H1 (cell line): ENCODE data around the gene MEF2C. TPM values are rescaled to one million over a fixed set of nuclear protein-coding genes. Genes with fewer than 3 reads are reported as not detected.

Experiments
- CTCF ChIA-PET: fragments of 300-600 bp; sonication (Branson Sonifier 250); formaldehyde crosslinking; loops from one replicate; lab custom pipeline; 2021; ENCODE audit not compliant: partially characterized antibody; lab: Charles Lee
- POLR2A ChIA-PET: fragments of 300-600 bp; sonication (Branson Sonifier 250); formaldehyde crosslinking; loops from one replicate; lab custom pipeline; 2021; ENCODE audit warnings: inconsistent platforms; ENCODE audit not compliant: partially characterized antibody; lab: Charles Lee
- DNase-seq, 2 experiments: peaks; one replicate each; pipeline versions ENCODE4 v3.0.0 to v3.0.0-alpha.2; 2010 to 2022; ENCODE audit warnings: low spot score in 2 of 2, low read depth in 1 of 2, mixed read lengths in 1 of 2
- FAIRE-seq: peaks from 2 replicates; lab custom pipeline; 2011; peaks lifted over from hg19 to GRCh38; lab: Jason Lieb, UNC
- H2AFZ ChIP-seq: 2 replicates; pipeline ENCODE4 v1.8.1; 2012; ENCODE audit warnings: low read length, inconsistent platforms
- H2AK5ac ChIP-seq: 2 replicates; pipeline ENCODE4 v1.6.1; 2013; ENCODE audit warnings: low read depth, low read length
- H2BK120ac ChIP-seq: replicated peaks from 2 replicates; pipeline ENCODE3; 2013; ENCODE audit warnings: low read depth, low read length, inconsistent platforms
- H2BK12ac ChIP-seq: 2 replicates; pipeline ENCODE4 v1.6.1; 2013; ENCODE audit warnings: low read depth, low read length
- H2BK15ac ChIP-seq: 2 replicates; pipeline ENCODE4 v1.6.1; 2013; ENCODE audit warnings: low read length
- H2BK20ac ChIP-seq: 2 replicates; pipeline ENCODE4 v1.6.1; 2013; ENCODE audit warnings: low read length
- H2BK5ac ChIP-seq: 2 replicates; pipeline ENCODE4 v1.6.1; 2013; ENCODE audit warnings: low read depth, low read length
- H3K14ac ChIP-seq: 2 replicates; pipeline ENCODE4 v1.6.1; 2013; ENCODE audit warnings: inconsistent platforms; ENCODE audit not compliant: insufficient read length
- H3K18ac ChIP-seq: 2 replicates; pipeline ENCODE4 v1.6.1; 2013; ENCODE audit warnings: low read length; ENCODE audit errors: extremely low read depth
- H3K23ac ChIP-seq: 2 replicates; pipeline ENCODE4 v1.6.1; 2013; ENCODE audit warnings: inconsistent platforms; ENCODE audit not compliant: insufficient read length
- H3K23me2 ChIP-seq: 2 replicates; pipeline ENCODE4 v1.6.1; 2013; ENCODE audit warnings: low read depth, low read length
- H3K27ac ChIP-seq: 2 replicates; pipeline ENCODE4 v1.6.1; 2011; ENCODE audit warnings: low read depth, low read length, inconsistent platforms
- H3K27me3 ChIP-seq, 4 experiments: replicated peaks in 1 of 4; 1 replicate in 1 of 4; 2 replicates in 3 of 4; pipeline versions ENCODE4 v1.6.1 to v1.8.1; 2011 to 2013; ENCODE audit warnings: low read length in 3 of 4, mild to moderate bottlenecking in 3 of 4, inconsistent platforms in 2 of 4, mixed read lengths in 2 of 4, moderate library complexity in 1 of 4; ENCODE audit not compliant: control insufficient read depth in 3 of 4, insufficient read depth in 3 of 4; ENCODE audit errors: extremely low read depth in 1 of 4
- H3K36me3 ChIP-seq, 4 experiments: 2 replicates each; pipeline versions ENCODE4 v1.6.1 to v1.8.1; 2011 to 2013; ENCODE audit warnings: mild to moderate bottlenecking in 4 of 4, low read length in 3 of 4, moderate library complexity in 2 of 4, control low read depth in 1 of 4, inconsistent platforms in 1 of 4; ENCODE audit not compliant: insufficient read depth in 4 of 4, control insufficient read depth in 2 of 4
- H3K4ac ChIP-seq: replicated peaks from 2 replicates; pipeline ENCODE3; 2013; ENCODE audit warnings: low read length, low read depth, mixed read lengths, inconsistent platforms; ENCODE audit not compliant: insufficient read length
- H3K4me1 ChIP-seq, 4 experiments: replicated peaks in 1 of 4; 1 replicate in 1 of 4; 2 replicates in 3 of 4; pipeline versions ENCODE4 v1.6.1 to v1.8.1; 2011 to 2013; ENCODE audit warnings: low read length in 3 of 4, inconsistent platforms in 2 of 4, mixed read lengths in 1 of 4; ENCODE audit not compliant: insufficient read depth in 4 of 4, control insufficient read depth in 3 of 4
- H3K4me2 ChIP-seq, 2 experiments: 2 replicates each; pipeline versions ENCODE4 v1.6.1 to v1.8.1; 2011 to 2013; ENCODE audit warnings: low read depth in 2 of 2, low read length in 2 of 2, control low read depth in 1 of 2, inconsistent platforms in 1 of 2, mild to moderate bottlenecking in 1 of 2; ENCODE audit not compliant: insufficient read depth in 1 of 2
- H3K4me3 ChIP-seq, 4 experiments: fragments of 200-600, 300-600 bp in 1 of 4; sonication (generic), shearing (Covaris generic), sonication (Bioruptor Twin) in 1 of 4; 2 replicates each; pipeline versions ENCODE4 v1.5.1 to v1.8.1; 2011 to 2016; ENCODE audit warnings: low read length in 4 of 4, low read depth in 3 of 4, control low read depth in 2 of 4, inconsistent platforms in 2 of 4, mild to moderate bottlenecking in 2 of 4, mixed read lengths in 1 of 4, moderate library complexity in 1 of 4; ENCODE audit not compliant: insufficient read depth in 2 of 4; ENCODE audit errors: extremely low read depth in 1 of 4
- H3K56ac ChIP-seq: replicated peaks from 2 replicates; pipeline ENCODE3; 2013; ENCODE audit warnings: low read depth, mild to moderate bottlenecking, mixed read lengths, low read length, inconsistent platforms; ENCODE audit not compliant: insufficient read length
- H3K79me1 ChIP-seq: 2 replicates; pipeline ENCODE4 v1.6.1; 2013; ENCODE audit warnings: low read depth, low read length, control low read depth
- H3K79me2 ChIP-seq, 2 experiments: 2 replicates each; pipeline versions ENCODE4 v1.6.1 to v1.8.1; 2012 to 2013; ENCODE audit warnings: low read length in 2 of 2, mild to moderate bottlenecking in 2 of 2, inconsistent platforms in 1 of 2; ENCODE audit not compliant: insufficient read depth in 2 of 2, control insufficient read depth in 1 of 2
- H3K9ac ChIP-seq, 4 experiments: replicated peaks in 1 of 4; 1 replicate in 1 of 4; 2 replicates in 3 of 4; pipeline versions ENCODE4 v1.6.1 to v1.8.1; 2011 to 2013; ENCODE audit warnings: low read depth in 3 of 4, low read length in 3 of 4, control low read depth in 2 of 4, mild to moderate bottlenecking in 2 of 4, moderate library complexity in 2 of 4, inconsistent platforms in 1 of 4; ENCODE audit errors: extremely low read depth in 1 of 4
- H3K9me3 ChIP-seq, 2 experiments: 2 replicates each; pipeline versions ENCODE4 v1.6.1 to v1.8.1; 2012 to 2013; ENCODE audit warnings: mild to moderate bottlenecking in 2 of 2, moderate library complexity in 2 of 2, control low read depth in 1 of 2, inconsistent platforms in 1 of 2, low read depth in 1 of 2, low read length in 1 of 2, mixed read lengths in 1 of 2; ENCODE audit not compliant: insufficient read depth in 2 of 2
- H4K20me1 ChIP-seq, 2 experiments: replicated peaks in 1 of 2; 2 replicates each; pipeline versions ENCODE3 to v1.8.1; 2011 to 2013; ENCODE audit warnings: inconsistent platforms in 2 of 2, low read length in 2 of 2, mild to moderate bottlenecking in 1 of 2; ENCODE audit not compliant: insufficient read depth in 2 of 2, control insufficient read depth in 1 of 2
- H4K5ac ChIP-seq: 2 replicates; pipeline ENCODE4 v1.6.1; 2013; ENCODE audit warnings: low read length, low read depth, mixed read lengths, inconsistent platforms; ENCODE audit not compliant: insufficient read length
- H4K8ac ChIP-seq: 2 replicates; pipeline ENCODE4 v1.8.0; 2013; ENCODE audit warnings: mild to moderate bottlenecking, moderate library complexity, low read length, inconsistent platforms; ENCODE audit not compliant: insufficient read depth; ENCODE audit errors: extremely low read depth
- H4K91ac ChIP-seq: replicated peaks from 2 replicates; pipeline ENCODE3; 2013; ENCODE audit warnings: low read length, mixed read lengths, inconsistent platforms; ENCODE audit not compliant: insufficient read length
- BCL11A ChIP-seq, 2 experiments: IDR thresholded peaks; one replicate each; pipeline ENCODE4 v1.6.1; 2011; ENCODE audit warnings: low read depth in 2 of 2, low read length in 2 of 2, mild to moderate bottlenecking in 2 of 2
- CBX8 ChIP-seq: fragments of 300-800, 300-1000 bp; sonication (generic); IDR thresholded peaks from 2 replicates; pipeline ENCODE4 v1.7.1; 2016; ENCODE audit warnings: low read depth, low read length, borderline replicate concordance
- CHD1 ChIP-seq: IDR thresholded peaks from 2 replicates; pipeline ENCODE4 v1.6.1; 2012; ENCODE audit warnings: low read depth, low read length, improper control_type of control experiment
- EP300 ChIP-seq, 2 experiments: IDR thresholded peaks; 1 replicate in 1 of 2; 2 replicates in 1 of 2; pipeline ENCODE4 v1.6.1; 2011 to 2012; ENCODE audit warnings: low read depth in 2 of 2, low read length in 2 of 2, mild to moderate bottlenecking in 2 of 2, borderline replicate concordance in 1 of 2, inconsistent platforms in 1 of 2, moderate library complexity in 1 of 2
- NRF1 ChIP-seq: IDR thresholded peaks from 2 replicates; pipeline ENCODE4 v1.6.1; 2011; ENCODE audit warnings: mild to moderate bottlenecking, low read depth, low read length, improper control_type of control experiment
- RAD21 ChIP-seq, 2 experiments: IDR thresholded peaks in 1 of 2; conservative IDR thresholded peaks in 1 of 2; 2 replicates each; pipeline ENCODE4 v1.6.1; 2011; ENCODE audit warnings: low read depth in 2 of 2, low read length in 2 of 2, improper control_type of control experiment in 1 of 2, inconsistent platforms in 1 of 2, mild to moderate bottlenecking in 1 of 2, moderate library complexity in 1 of 2
- SIN3A ChIP-seq, 2 experiments: IDR thresholded peaks in 1 of 2; conservative IDR thresholded peaks in 1 of 2; 2 replicates each; pipeline ENCODE4 v1.6.1; 2011 to 2012; ENCODE audit warnings: low read length in 2 of 2, improper control_type of control experiment in 1 of 2, low read depth in 1 of 2, mild to moderate bottlenecking in 1 of 2
- TAF1 ChIP-seq: IDR thresholded peaks from 2 replicates; pipeline ENCODE4 v1.6.1; 2011; ENCODE audit warnings: mild to moderate bottlenecking, low read depth, low read length
- TCF12 ChIP-seq: IDR thresholded peaks from 2 replicates; pipeline ENCODE4 v1.6.1; 2011; ENCODE audit warnings: low read depth, mild to moderate bottlenecking, low read length
- TEAD4 ChIP-seq: IDR thresholded peaks from 2 replicates; pipeline ENCODE4 v1.6.1; 2012; ENCODE audit warnings: low read depth, low read length, inconsistent platforms, mixed read lengths
- WGBS, 2 experiments: shearing (Covaris generic) in 1 of 2; methylation state at CpG; one replicate each; pipeline versions ENCODE4 v1.1.6 to v1.1.7; 2013 to 2015; ENCODE audit warnings: low lambda C conversion rate in 2 of 2, mixed read lengths in 2 of 2, inconsistent platforms in 1 of 2, low coverage in 1 of 2, missing lambda C conversion rate in 1 of 2; ENCODE audit not compliant: insufficient replicate concordance in 2 of 2, insufficient coverage in 1 of 2, insufficient read length in 1 of 2; ENCODE audit errors: extremely low coverage in 1 of 2, missing lambda C conversion rate in 1 of 2; 5-methylcytosine and 5-hydroxymethylcytosine counted together
- polyA plus RNA-seq, 7 experiments: library from polyadenylated mRNA; depleted of rRNA in 3 of 7; stranded (reverse) in 5 of 7; unstranded in 2 of 7; fragments of >200 nt in 5 of 7; fragments of 200-250 nt in 2 of 7; gene quantifications; 1 replicate in 5 of 7; 2 replicates in 1 of 7; 4 replicates in 1 of 7; pipeline versions ENCODE4 v1.2.1 to v1.2.3, GENCODE V29; 2011 to 2013; ENCODE audit warnings: missing spikeins in 2 of 7, mixed read lengths in 2 of 7
- total RNA-seq: library from RNA; stranded (reverse); fragmentation: NEBNext Ultra II Directional; extraction: Animal tissue kit (Norgen Biotek cat#: 25700); gene quantifications from 2 replicates; pipeline ENCODE4 v1.2.1, GENCODE V29; 2021
- TF ChIP-seq, protein P1 (sequence below): IDR thresholded peaks from 2 replicates; pipeline ENCODE4 v1.6.1; 2011; ENCODE audit warnings: low read depth, mild to moderate bottlenecking, low read length; ENCODE audit not compliant: insufficient read depth

The MEF2C gene
- total and polyA plus RNA-seq, 2 of the 8 experiments (the other 6 are each of a cell fraction or from before 2014, with no cell fraction given), result 0.59 to 0.99 TPM

- no peak overlapping the region for H4K5ac ChIP-seq
- ChIA-PET CTCF (interaction anchor here (0.9 kb wide), 1 partner anchor 58 kb away, joined by 3 read pairs; no protein-coding TSS in a partner anchor), POLR2A (interaction anchor here (0.7 kb wide), 1 partner anchor 337 kb away, joined by 3 read pairs; no protein-coding TSS in a partner anchor)
- DNase-seq (peak in 1 of 2 experiments; percentile 5), FAIRE-seq (peak; percentile 7)
- H3K36me3 ChIP-seq, result no peaks in the 10 kb centered on the region
- H2BK15ac ChIP-seq, result no peak overlapping the region
- H3K4me2 ChIP-seq, result no peak overlapping the region
- no peaks in the 10 kb centered on the region for H3K79me1 ChIP-seq
- H3K4ac ChIP-seq, result no peak overlapping the region
- H3K14ac ChIP-seq, result no peak overlapping the region
- H2BK12ac ChIP-seq, result no peak overlapping the region; the same call in 1 of the 2 replicates
- no peak overlapping the region for H3K4me3 ChIP-seq
- H3K27ac ChIP-seq, result no peak overlapping the region
- peaks cover 0 to 8% (median 2%) of the 10 kb centered on the region in 4 experiments; a peak in 3 of 7 replicates for H3K4me1 ChIP-seq
- no peak overlapping the region for H3K23ac ChIP-seq
- no peaks in the 10 kb centered on the region for H3K27me3 ChIP-seq
- H3K18ac ChIP-seq, result no peak overlapping the region
- no peak overlapping the region for H2BK20ac ChIP-seq
- H2AFZ ChIP-seq, result no peak overlapping the region
- H3K9me3 ChIP-seq, result no peaks in the 10 kb centered on the region
- H2AK5ac ChIP-seq, result no peak overlapping the region
- H4K91ac ChIP-seq, result no peak overlapping the region
- no peaks in the 10 kb centered on the region for H3K79me2 ChIP-seq
- no peaks in the 10 kb centered on the region for H4K20me1 ChIP-seq
- H4K8ac ChIP-seq, result no peak overlapping the region
- H3K9ac ChIP-seq, result no peak overlapping the region
- 60% methylated on average over 7 of the region's 7 CpGs; no CpG with 5 or more reads in 1 of the 2 experiments for WGBS, 2 experiments
- no peak overlapping the region for H3K56ac ChIP-seq
- no peaks in the 10 kb centered on the region for H3K23me2 ChIP-seq
- no peak overlapping the region for H2BK5ac ChIP-seq
- no peak overlapping the region for H2BK120ac ChIP-seq
- TF ChIP-seq RAD21 (IDR thresholded peaks at IDR 0.05 in 1 of 2, conservative IDR thresholded peaks at IDR 0.05 in 1 of 2; ENCODE audit: low read depth in 2 of 2, low read length in 2 of 2) (no peak), TAF1 (no peak), NRF1 (no peak), BCL11A (IDR thresholded peaks at IDR 0.05; ENCODE audit: low read depth in 2 of 2, low read length in 2 of 2) (no peak), CBX8 (no peak), SIN3A (conservative IDR thresholded peaks at IDR 0.05 in 1 of 2, IDR thresholded peaks at IDR 0.05 in 1 of 2; ENCODE audit: low read depth in 1 of 2, low read length in 2 of 2) (no peak), TCF12 (no peak), TEAD4 (no peak), EP300 (IDR thresholded peaks at IDR 0.05; ENCODE audit: borderline replicate concordance in 1 of 2, low read depth in 2 of 2, low read length in 2 of 2) (no peak), CHD1 (no peak)
- TF ChIP-seq, protein P1, sequence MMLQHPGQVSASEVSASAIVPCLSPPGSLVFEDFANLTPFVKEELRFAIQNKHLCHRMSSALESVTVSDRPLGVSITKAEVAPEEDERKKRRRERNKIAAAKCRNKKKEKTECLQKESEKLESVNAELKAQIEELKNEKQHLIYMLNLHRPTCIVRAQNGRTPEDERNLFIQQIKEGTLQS, result no peak
Measured at GRCh38 chr5:88785746-88786565, 97.0 kb downstream of the MEF2C start.
